PC-9 (cell line): ENCODE measurements around the gene AAK1. TPM values are rescaled to one million over a fixed set of nuclear protein-coding genes. Genes with fewer than 3 reads are reported as not detected.

ENCODE experiments used
- BruUV-seq: library from RNA; stranded (reverse); fragments of 400-500 nt; replicated peaks from 2 replicates; lab custom pipeline; 2021; lab: Mats Ljungman, UMichigan
- CTCF ChIA-PET: fragments of 300-600 bp; sonication (Branson Sonifier 250); formaldehyde crosslinking; loops from one replicate; lab custom pipeline; 2022; ENCODE audit warnings: antibody characterized with exemption; lab: Charles Lee
- POLR2A ChIA-PET: fragments of 300-600 bp; sonication (Branson Sonifier 250); formaldehyde crosslinking; loops from one replicate; lab custom pipeline; 2022; ENCODE audit warnings: antibody characterized with exemption; ENCODE audit not compliant: unreplicated experiment; lab: Charles Lee
- DNase-seq, 2 experiments: peaks; one replicate each; pipeline versions ENCODE4 v3.0.0 to v3.0.0-alpha.2; 2015 to 2022; ENCODE audit warnings: mixed read lengths in 1 of 2
- H2AFZ ChIP-seq: fragments of 200-600 bp; sonication (generic); 2 replicates; pipeline ENCODE4 v1.8.1; 2017; ENCODE audit warnings: antibody characterized with exemption
- H3F3A ChIP-seq: fragments of 200-600 bp; sonication (generic); 2 replicates; pipeline ENCODE4 v1.8.1; 2017; ENCODE audit warnings: antibody characterized with exemption, mild to moderate bottlenecking, low read depth; ENCODE audit not compliant: insufficient read depth
- H3K27ac ChIP-seq: fragments of 200-600 bp; sonication (generic); 2 replicates; pipeline ENCODE4 v1.6.1; 2016; ENCODE audit warnings: mixed run types
- H3K27me3 ChIP-seq: fragments of 200-600 bp; sonication (generic); 2 replicates; pipeline ENCODE4 v1.6.1; 2016; ENCODE audit warnings: low read depth, mixed run types; ENCODE audit not compliant: insufficient read depth
- H3K36me3 ChIP-seq: fragments of 200-600 bp; sonication (generic); 2 replicates; pipeline ENCODE4 v1.6.1; 2016; ENCODE audit warnings: low read depth, mixed run types
- H3K4me1 ChIP-seq: fragments of 200-600 bp; sonication (generic); replicated peaks from 2 replicates; pipeline ENCODE4 v1.6.1; 2016; ENCODE audit warnings: mixed run types; ENCODE audit not compliant: insufficient read depth
- H3K4me2 ChIP-seq: fragments of 200-600 bp; sonication (generic); 2 replicates; pipeline ENCODE4 v1.6.1; 2017; ENCODE audit warnings: mixed run types
- H3K4me3 ChIP-seq: fragments of 200-600 bp; sonication (generic); 2 replicates; pipeline ENCODE4 v1.6.1; 2016; ENCODE audit warnings: mixed run types
- H3K79me2 ChIP-seq: fragments of 200-600 bp; sonication (generic); 2 replicates; pipeline ENCODE4 v1.6.1; 2017; ENCODE audit warnings: low read depth, mixed run types
- H3K9me2 ChIP-seq: fragments of 200-600 bp; sonication (generic); 2 replicates; pipeline ENCODE4 v1.8.1; 2017; ENCODE audit warnings: mild to moderate bottlenecking; ENCODE audit not compliant: insufficient read depth
- H3K9me3 ChIP-seq: fragments of 200-600 bp; sonication (generic); 2 replicates; pipeline ENCODE4 v1.8.1; 2016; ENCODE audit warnings: low read depth; ENCODE audit not compliant: insufficient read depth
- H4K20me1 ChIP-seq: fragments of 200-600 bp; sonication (generic); 2 replicates; pipeline ENCODE4 v1.8.1; 2017; ENCODE audit not compliant: insufficient read depth
- EZH2 ChIP-seq: fragments of 200-600 bp; sonication (generic); IDR thresholded peaks from 2 replicates; pipeline ENCODE4 v1.8.0; 2017; ENCODE audit warnings: antibody characterized with exemption, low read depth
- intact Hi-C: fragments of 100-400 bp; cut with micrococcal nuclease; formaldehyde crosslinking; loops from one replicate; pipeline ENCODE4 v1.10.0; 2022; ENCODE audit not compliant: unreplicated experiment
- total RNA-seq: library from RNA; stranded (reverse); gene quantifications from 2 replicates; pipeline ENCODE4 v1.2.3, GENCODE V29; 2021
- TF ChIP-seq, protein P1 (sequence below): fragments of 200-600 bp; sonication (generic); conservative IDR thresholded peaks from 2 replicates; pipeline ENCODE4 v1.6.1; 2017; ENCODE audit warnings: mixed run types, antibody characterized with exemption, mild to moderate bottlenecking, moderate library complexity

The AAK1 gene
- total RNA-seq, 1 experiment from 2014 or later: 66.6 TPM

DNA sequence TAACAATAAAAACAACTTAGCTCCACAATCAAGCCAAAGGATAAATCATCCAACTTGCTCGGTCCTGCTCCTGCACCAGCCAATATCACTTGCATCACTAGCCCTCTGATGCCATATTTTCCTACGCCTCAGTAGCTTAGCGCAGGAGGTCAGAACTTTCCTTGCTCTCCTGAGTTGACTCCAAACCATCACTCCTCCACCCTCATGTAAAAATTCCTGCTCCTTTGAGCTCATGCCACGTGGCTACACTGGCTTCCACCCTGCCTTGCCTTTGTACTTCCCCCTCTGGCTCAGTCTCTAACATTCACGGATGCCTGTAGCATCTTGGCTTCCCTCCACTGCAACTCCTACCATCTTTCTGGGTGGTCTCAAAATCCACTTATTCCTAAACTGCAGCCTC, 25.2 kb downstream of the AAK1 start:
- Histone ChIP-seq H3K4me3 (no peak overlapping the region), H3K79me2 (peaks cover 90% of the 10 kb centered on the region), H3K36me3 (0 out of 2 replicates have a peak, but pooled peaks cover 12% of the 10 kb centered on the region), H2AFZ (no peak overlapping the region), H3K9me2 (no peaks in the 10 kb centered on the region), H3K9me3 (no peaks in the 10 kb centered on the region; the same call in 1 of the 2 replicates), H3K4me2 (peak overlapping the region; percentile 17; the same call in 1 of the 2 replicates), H3F3A (peaks cover 34% of the 10 kb centered on the region), H3K27me3 (no peaks in the 10 kb centered on the region), H3K4me1 (peaks cover 64% of the 10 kb centered on the region), H4K20me1 (no peaks in the 10 kb centered on the region), H3K27ac (0 out of 2 replicates have a peak overlapping the region, but pooled peaks have one; percentile 29)
- TF ChIP-seq, protein P1, sequence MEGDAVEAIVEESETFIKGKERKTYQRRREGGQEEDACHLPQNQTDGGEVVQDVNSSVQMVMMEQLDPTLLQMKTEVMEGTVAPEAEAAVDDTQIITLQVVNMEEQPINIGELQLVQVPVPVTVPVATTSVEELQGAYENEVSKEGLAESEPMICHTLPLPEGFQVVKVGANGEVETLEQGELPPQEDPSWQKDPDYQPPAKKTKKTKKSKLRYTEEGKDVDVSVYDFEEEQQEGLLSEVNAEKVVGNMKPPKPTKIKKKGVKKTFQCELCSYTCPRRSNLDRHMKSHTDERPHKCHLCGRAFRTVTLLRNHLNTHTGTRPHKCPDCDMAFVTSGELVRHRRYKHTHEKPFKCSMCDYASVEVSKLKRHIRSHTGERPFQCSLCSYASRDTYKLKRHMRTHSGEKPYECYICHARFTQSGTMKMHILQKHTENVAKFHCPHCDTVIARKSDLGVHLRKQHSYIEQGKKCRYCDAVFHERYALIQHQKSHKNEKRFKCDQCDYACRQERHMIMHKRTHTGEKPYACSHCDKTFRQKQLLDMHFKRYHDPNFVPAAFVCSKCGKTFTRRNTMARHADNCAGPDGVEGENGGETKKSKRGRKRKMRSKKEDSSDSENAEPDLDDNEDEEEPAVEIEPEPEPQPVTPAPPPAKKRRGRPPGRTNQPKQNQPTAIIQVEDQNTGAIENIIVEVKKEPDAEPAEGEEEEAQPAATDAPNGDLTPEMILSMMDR: no peak
- TF ChIP-seq EZH2: no peak
- intact Hi-C loops: no loop called here
- ChIA-PET CTCF (no interaction called here), POLR2A (no interaction called here)
- no peak for DNase-seq
- no TSS peak for BruUV-seq

DNA sequence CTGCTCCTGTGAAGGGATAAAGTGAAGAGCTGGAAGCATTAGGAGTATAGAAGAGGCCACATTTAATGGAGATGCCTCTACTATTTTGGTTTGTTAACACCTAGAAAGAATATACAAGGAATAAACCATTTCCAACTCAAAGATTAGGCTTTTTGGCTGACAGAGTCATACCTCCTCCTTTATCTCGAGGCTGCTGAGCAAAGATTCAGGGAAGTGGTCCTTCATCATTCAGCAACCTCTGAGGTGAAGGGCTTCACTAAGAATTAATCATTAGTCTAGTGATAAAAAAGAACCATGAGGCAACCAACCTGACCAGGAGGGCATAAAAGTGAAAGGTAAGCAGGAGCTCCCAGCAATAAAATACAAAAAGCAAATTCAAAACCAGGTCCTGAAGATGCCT, 25.8 kb downstream of the AAK1 start:
- Histone ChIP-seq H3K4me3 (no peak overlapping the region), H3K9me3 (no peaks in the 10 kb centered on the region; the same call in 1 of the 2 replicates), H2AFZ (no peak overlapping the region), H3K4me1 (peaks cover 64% of the 10 kb centered on the region), H3K4me2 (peak overlapping the region; percentile 75), H3F3A (peaks cover 34% of the 10 kb centered on the region), H3K9me2 (no peaks in the 10 kb centered on the region), H3K36me3 (0 out of 2 replicates have a peak, but pooled peaks cover 13% of the 10 kb centered on the region), H3K79me2 (peaks cover 90% of the 10 kb centered on the region), H3K27me3 (no peaks in the 10 kb centered on the region), H4K20me1 (no peaks in the 10 kb centered on the region), H3K27ac (peak overlapping the region; percentile 76)
- DNase-seq: no peak
- ChIA-PET POLR2A (no interaction called here), CTCF (interaction anchor here (0.6 kb wide), 1 partner anchor 1162 kb away, joined by 4 read pairs; no protein-coding TSS in a partner anchor)
- intact Hi-C loops: loop anchor here (2.0 kb wide), 1 partner anchor 25 kb away; the partner anchor contains the start of gene AAK1
- no peak for TF ChIP-seq EZH2
- TF ChIP-seq, protein P1: no peak
- BruUV-seq: no TSS peak

DNA sequence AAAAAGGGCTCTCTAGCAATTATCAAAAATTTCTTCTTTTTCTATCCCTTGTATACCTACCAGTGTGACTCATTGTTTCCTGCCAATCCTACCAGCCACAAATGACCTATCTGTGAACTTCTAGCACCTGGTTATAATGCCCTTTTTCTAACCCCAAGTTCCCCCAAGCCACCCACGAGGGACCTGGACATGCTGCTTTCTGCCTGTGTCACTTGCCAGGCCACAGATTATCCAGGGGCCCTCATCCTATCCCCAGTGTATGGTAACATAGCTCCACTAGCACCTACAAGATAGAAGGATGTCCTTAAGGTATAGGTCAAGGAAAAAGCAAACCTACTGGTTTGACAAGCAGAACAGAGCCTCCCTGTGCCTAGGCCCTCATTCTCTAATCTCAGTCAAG, 26.8 kb downstream of the AAK1 start:
- Histone ChIP-seq H3K4me3 (peak overlapping the region; percentile 19; the same call in 1 of the 2 replicates), H3K79me2 (peaks cover 91% of the 10 kb centered on the region), H2AFZ (no peak overlapping the region), H4K20me1 (no peaks in the 10 kb centered on the region), H3K4me2 (peak overlapping the region; percentile 75), H3K27ac (peak overlapping the region; percentile 76), H3F3A (peaks cover 34% of the 10 kb centered on the region), H3K9me2 (no peaks in the 10 kb centered on the region), H3K9me3 (no peaks in the 10 kb centered on the region; the same call in 1 of the 2 replicates), H3K27me3 (no peaks in the 10 kb centered on the region), H3K4me1 (peaks cover 64% of the 10 kb centered on the region), H3K36me3 (peaks cover 21% of the 10 kb centered on the region; the same call in 1 of the 2 replicates)
- ChIA-PET POLR2A (interaction anchor here (0.7 kb wide), 1 partner anchor 23 kb away, joined by 5 read pairs; no protein-coding TSS in a partner anchor), CTCF (no interaction called here)
- no TSS peak for BruUV-seq
- intact Hi-C loops: loop anchor here (1.0 to 2.0 kb wide), 3 partner anchors 26 to 49 kb away; partner anchors contain the start of gene AAK1
- TF ChIP-seq EZH2: no peak
- TF ChIP-seq, protein P1: no peak
- DNase-seq: peak; percentile 65 to 86
